Measurements from ENCODE around the gene GRIK4. TPM values are rescaled to one million over a fixed set of nuclear protein-coding genes. Genes with fewer than 3 reads are reported as not detected.

The GRIK4 gene
- total and polyA plus RNA-seq, 7 donors = 0.04 to 0.11 (median 0.04) TPM; not detected in 4

DNA sequence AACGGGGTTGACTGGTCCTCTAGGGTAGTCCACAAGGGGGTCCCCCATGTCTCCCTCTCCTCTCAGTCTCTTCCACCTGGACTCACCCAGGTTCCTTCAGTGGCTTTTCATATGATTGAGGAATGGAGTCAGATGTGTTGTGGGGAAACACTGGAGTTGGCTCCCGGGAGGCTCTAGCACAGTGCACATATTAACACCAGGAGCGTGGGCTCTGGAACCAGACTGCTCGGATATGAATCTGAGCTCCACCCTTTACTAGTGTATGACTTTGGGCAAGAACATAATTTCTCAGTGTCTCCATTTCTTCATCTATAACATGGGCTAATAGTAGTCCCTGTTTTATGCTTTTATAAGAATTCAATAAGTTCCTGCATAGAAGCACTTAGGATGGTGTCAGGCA is 157.0 kb downstream of the GRIK4 start:
- Histone ChIP-seq H3K9me3 (no peaks in the 10 kb centered on the region), H3K27ac (no peak overlapping the region), H3K4me1 (no peaks in the 10 kb centered on the region), H3K36me3 (ENCODE audit: insufficient read depth in 1 of 2, low read depth in 1 of 2) (no peaks in the 10 kb centered on the region), H3K4me3 (no peak overlapping the region), H3K27me3 (ENCODE audit: insufficient read depth in 3 of 3, low read length in 2 of 3) (peaks cover 0 to 18% (median 5%) of the 10 kb centered on the region in 3 donors)
- intact Hi-C loops (cut with DNase I) = no loop called here
- no peak for TF ChIP-seq CTCF (IDR thresholded peaks at IDR 0.05)
- 76 to 81% (median 76%) methylated on average over 4 of the region's 4 CpGs for WGBS, 3 donors
- no peak for DNase-seq
- ATAC-seq = no peak

DNA sequence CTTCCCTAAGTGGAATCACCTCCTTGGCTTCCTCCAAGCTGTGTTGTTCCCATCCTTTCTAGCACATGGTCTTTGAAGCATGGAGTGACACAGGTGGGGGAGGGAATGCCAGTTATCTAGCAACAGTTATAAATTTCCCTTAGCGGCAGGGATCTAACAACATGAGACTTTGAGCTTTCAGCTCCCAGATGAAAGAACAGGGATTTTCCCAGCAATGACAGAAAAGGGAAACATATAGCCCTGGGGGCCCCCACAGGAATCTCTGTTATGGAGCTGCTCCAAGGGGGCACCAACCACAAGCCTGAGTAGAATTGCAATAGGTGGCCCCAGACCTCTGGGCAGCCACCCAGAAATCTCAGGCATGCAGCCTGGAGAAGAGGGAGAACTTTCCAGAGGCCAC is 163.0 kb downstream of the GRIK4 start:
- H3K9me3 ChIP-seq = no peaks in the 10 kb centered on the region
- DNase-seq = no peak
- ATAC-seq = no peak
- 41 to 62% (median 45%) methylated on average over 1 of the region's 1 CpG for WGBS, 3 donors
- no peak overlapping the region for H3K4me3 ChIP-seq
- H3K27ac ChIP-seq = no peak overlapping the region
- TF ChIP-seq CTCF (IDR thresholded peaks at IDR 0.05) = no peak
- intact Hi-C loops (cut with DNase I) = no loop called here
- H3K36me3 ChIP-seq (ENCODE audit: insufficient read depth in 1 of 2, low read depth in 1 of 2) = no peaks in the 10 kb centered on the region
- no peaks in the 10 kb centered on the region for H3K4me1 ChIP-seq
- peaks cover 0 to 10% (median 7%) of the 10 kb centered on the region in 3 donors for H3K27me3 ChIP-seq (ENCODE audit: insufficient read depth in 3 of 3, low read length in 2 of 3)

DNA sequence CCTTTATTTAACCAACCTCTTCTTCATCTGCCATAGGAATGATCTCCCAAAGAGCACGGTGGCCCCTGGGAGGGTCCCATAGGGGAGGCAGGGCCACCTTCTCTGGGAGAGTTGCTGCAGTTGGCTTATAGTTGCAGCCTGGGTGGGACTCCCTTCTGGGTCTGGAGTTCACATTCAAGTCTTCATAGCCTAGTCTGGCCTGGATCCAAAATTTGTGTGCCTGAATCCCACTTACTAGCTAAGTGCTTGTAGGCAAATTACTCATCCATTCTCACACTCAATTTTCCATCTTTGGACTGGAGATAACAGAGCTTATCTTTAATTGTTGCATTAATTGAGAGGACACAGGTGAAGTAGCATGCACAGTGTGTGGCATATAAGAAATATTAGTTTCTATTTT is 163.6 kb downstream of the GRIK4 start:
- TF ChIP-seq CTCF (IDR thresholded peaks at IDR 0.05) = no peak
- peaks cover 0 to 10% (median 7%) of the 10 kb centered on the region in 3 donors for H3K27me3 ChIP-seq (ENCODE audit: insufficient read depth in 3 of 3, low read length in 2 of 3)
- ATAC-seq (no peak), DNase-seq (no peak)
- H3K27ac ChIP-seq = no peak overlapping the region
- no peaks in the 10 kb centered on the region for H3K4me1 ChIP-seq
- intact Hi-C loops (cut with DNase I) = no loop called here
- no peaks in the 10 kb centered on the region for H3K36me3 ChIP-seq (ENCODE audit: insufficient read depth in 1 of 2, low read depth in 1 of 2)
- no peaks in the 10 kb centered on the region for H3K9me3 ChIP-seq
- WGBS, 3 donors = 53 to 89% (median 67%) methylated on average over 1 of the region's 1 CpG
- no peak overlapping the region for H3K4me3 ChIP-seq

DNA sequence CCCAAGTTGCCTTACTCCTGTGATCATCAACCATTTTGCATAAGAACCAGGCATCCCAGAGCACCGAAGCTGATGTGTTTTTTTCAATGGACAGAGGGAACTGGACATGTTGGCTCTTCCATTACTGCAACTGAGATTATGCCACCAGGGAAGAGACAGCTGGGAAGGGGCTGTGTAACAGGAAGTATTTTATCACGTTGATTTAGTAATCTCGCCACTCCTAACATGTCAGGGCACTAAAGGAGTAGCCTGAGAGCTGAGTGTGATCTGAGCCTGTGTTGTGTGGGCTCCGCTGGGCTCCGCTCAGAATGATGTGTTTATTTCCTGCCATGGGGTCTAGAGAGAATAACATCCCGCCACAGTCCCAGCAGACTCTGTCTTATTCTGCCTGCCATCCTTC is 165.4 kb downstream of the GRIK4 start:
- Histone ChIP-seq H3K27me3 (ENCODE audit: insufficient read depth in 3 of 3, low read length in 2 of 3) (peaks cover 0 to 13% (median 9%) of the 10 kb centered on the region in 3 donors), H3K9me3 (no peaks in the 10 kb centered on the region), H3K4me3 (no peak overlapping the region), H3K36me3 (ENCODE audit: insufficient read depth in 1 of 2, low read depth in 1 of 2) (no peaks in the 10 kb centered on the region), H3K27ac (no peak overlapping the region), H3K4me1 (no peaks in the 10 kb centered on the region)
- intact Hi-C loops (cut with DNase I) = no loop called here
- ATAC-seq (no peak), DNase-seq (no peak)
- WGBS, 3 donors = 66 to 72% (median 66%) methylated on average over 6 of the region's 6 CpGs
- TF ChIP-seq CTCF (IDR thresholded peaks at IDR 0.05) = no peak

DNA sequence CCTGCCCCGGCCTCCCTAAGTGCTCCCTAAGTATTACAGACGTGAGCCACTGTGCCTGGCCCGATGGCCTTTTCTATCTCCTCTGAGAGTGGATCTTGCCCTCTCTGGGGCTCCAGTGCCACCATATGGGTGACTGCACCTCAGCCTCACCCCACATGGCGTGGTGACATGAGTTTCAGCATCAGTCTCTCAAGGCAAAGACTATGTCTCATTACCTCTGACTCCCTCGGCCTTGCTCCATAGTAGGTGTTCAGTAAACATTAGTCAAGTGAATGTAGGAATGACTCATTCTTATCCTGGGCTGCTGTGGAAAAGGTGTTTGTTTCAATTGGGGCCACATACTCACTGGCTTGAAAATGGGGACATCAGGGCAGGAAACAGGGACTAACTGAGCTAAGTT is 168.8 kb downstream of the GRIK4 start:
- H3K36me3 ChIP-seq (ENCODE audit: insufficient read depth in 1 of 2, low read depth in 1 of 2) = no peaks in the 10 kb centered on the region
- no peak for DNase-seq
- no peaks in the 10 kb centered on the region for H3K9me3 ChIP-seq
- peaks cover 0 to 18% (median 6%) of the 10 kb centered on the region in 3 donors for H3K27me3 ChIP-seq (ENCODE audit: insufficient read depth in 3 of 3, low read length in 2 of 3)
- H3K4me1 ChIP-seq = no peaks in the 10 kb centered on the region
- H3K4me3 ChIP-seq = no peak overlapping the region
- no peak for ATAC-seq
- intact Hi-C loops (cut with DNase I) = loop anchor here in 1 of 2 donors (10.0 kb wide), 1 partner anchor 274 kb away; no protein-coding TSS in a partner anchor
- 88 to 98% (median 96%) methylated on average over 5 of the region's 5 CpGs for WGBS, 3 donors
- no peak for TF ChIP-seq CTCF (IDR thresholded peaks at IDR 0.05)
- no peak overlapping the region for H3K27ac ChIP-seq
